ENCODE measurements around the gene PRKAG1. TPM values are rescaled to one million over a fixed set of nuclear protein-coding genes. Genes with fewer than 3 reads are reported as not detected.

Gene PRKAG1
- polyA plus RNA-seq, 3 donors, result 35.9 to 58.9 (median 50.1) TPM

- DNase-seq, result no peak
- Histone ChIP-seq H3K4me1 (ENCODE audit: control insufficient read depth in 1 of 2, insufficient read depth in 2 of 2, low read length in 2 of 2) (peaks cover 39 to 45% of the 10 kb centered on the region in 2 donors), H3K4me2 (replicated peaks; ENCODE audit: extremely low read depth, low read length, poor library complexity, severe bottlenecking) (no peak overlapping the region), H2AFZ (ENCODE audit: insufficient read depth, low read depth, low read length, poor library complexity, severe bottlenecking) (no peak overlapping the region), H3K9me3 (replicated peaks in 1 of 2; ENCODE audit: control insufficient read depth in 1 of 2, insufficient read depth in 1 of 2, low read length in 2 of 2) (peaks cover 0 to 16% of the 10 kb centered on the region in 2 donors), H3K9ac (ENCODE audit: insufficient read depth, low read length, poor library complexity, severe bottlenecking) (no peak overlapping the region), H3K27ac (ENCODE audit: low read depth in 1 of 2, low read length in 2 of 2) (no peak overlapping the region), H3K27me3 (ENCODE audit: control insufficient read depth in 2 of 2, insufficient read depth in 2 of 2, low read length in 2 of 2) (peaks cover 37 to 57% of the 10 kb centered on the region in 2 donors), H3K79me2 (ENCODE audit: insufficient read depth, low read length) (no peaks in the 10 kb centered on the region), H3K4me3 (replicated peaks in 1 of 3; ENCODE audit: low read depth in 2 of 3, low read length in 3 of 3) (no peak overlapping the region), H3K36me3 (replicated peaks in 1 of 2; ENCODE audit: control insufficient read depth in 1 of 2, insufficient read depth in 2 of 2, low read length in 2 of 2) (peaks cover 39 to 52% of the 10 kb centered on the region in 2 donors), H4K20me1 (ENCODE audit: insufficient read depth, low read length) (peaks cover 25% of the 10 kb centered on the region)
- H3K27ac Mint-ChIP-seq, result no peak overlapping the region
- intact Hi-C loops (cut with micrococcal nuclease), result no loop called here
- H3K4me1 Mint-ChIP-seq, result peaks cover 46% of the 10 kb centered on the region
- TF ChIP-seq CTCF (IDR thresholded peaks at IDR 0.05), result no peak
- WGBS (ENCODE audit: insufficient coverage), result no CpG with 5 or more reads among the region's 2 CpGs
- H3K4me3 Mint-ChIP-seq, result peak overlapping the region in 1 of 2 donors; percentile 83
- H3K9me3 Mint-ChIP-seq, result peaks cover 0 to 29% (median 6%) of the 10 kb centered on the region in 7 donors
- H3K27me3 Mint-ChIP-seq (ENCODE audit: low read depth in 3 of 3), result peaks cover 52 to 63% (median 57%) of the 10 kb centered on the region in 3 donors
- peaks cover 63 to 66% of the 10 kb centered on the region in 2 donors for H3K36me3 Mint-ChIP-seq
These were observed 18.2 kb downstream of the PRKAG1 start for GRCh38 chr12:49000346-49000745.

GRCh38 chr12:48999371-49000131 lies 19.0 kb downstream of the PRKAG1 start, which contains the start of gene DDN:
DDN (minus strand) TSS chr12:48999375; CDS start chr12:48999287, 88 bp downstream.
- H3K36me3 ChIP-seq (replicated peaks in 1 of 2; ENCODE audit: control insufficient read depth in 1 of 2, insufficient read depth in 2 of 2, low read length in 2 of 2), result peaks cover 34 to 45% of the 10 kb centered on the region in 2 donors
- peaks cover 41 to 49% of the 10 kb centered on the region in 2 donors for H3K4me1 ChIP-seq (ENCODE audit: control insufficient read depth in 1 of 2, insufficient read depth in 2 of 2, low read length in 2 of 2)
- Mint-ChIP-seq H3K27me3 (ENCODE audit: low read depth in 3 of 3) (peaks cover 59 to 71% (median 64%) of the 10 kb centered on the region in 3 donors), H3K27ac (peak within 1 kb of the TSS in 1 of 7 donors; percentile 18), H3K4me3 (peak within 1 kb of the TSS; percentile 73 to 89), H3K36me3 (peaks cover 55 to 61% of the 10 kb centered on the region in 2 donors), H3K4me1 (peaks cover 50% of the 10 kb centered on the region), H3K9me3 (peaks cover 0 to 33% (median 6%) of the 10 kb centered on the region in 7 donors)
- peak within 1 kb of the TSS in 2 of 3 experiments; percentile 41 to 78 for H3K4me3 ChIP-seq (replicated peaks in 1 of 3; ENCODE audit: low read depth in 2 of 3, low read length in 3 of 3)
- 1% methylated on average over 19 of the region's 30 CpGs for WGBS (ENCODE audit: insufficient coverage)
- H2AFZ ChIP-seq (ENCODE audit: insufficient read depth, low read depth, low read length, poor library complexity, severe bottlenecking), result peak within 1 kb of the TSS; percentile 84
- H3K27me3 ChIP-seq (ENCODE audit: control insufficient read depth in 2 of 2, insufficient read depth in 2 of 2, low read length in 2 of 2), result peaks cover 43 to 65% of the 10 kb centered on the region in 2 donors
- H3K9ac ChIP-seq (ENCODE audit: insufficient read depth, low read length, poor library complexity, severe bottlenecking), result peak within 1 kb of the TSS; percentile 32
- H3K27ac ChIP-seq (ENCODE audit: low read depth in 1 of 2, low read length in 2 of 2), result no peak within 1 kb of the TSS
- H3K79me2 ChIP-seq (ENCODE audit: insufficient read depth, low read length), result no peaks in the 10 kb centered on the region
- TF ChIP-seq CTCF (IDR thresholded peaks at IDR 0.05), result no peak
- peaks cover 25% of the 10 kb centered on the region for H4K20me1 ChIP-seq (ENCODE audit: insufficient read depth, low read length)
- DNase-seq, result peak in 1 of 3 donors; percentile 38
- intact Hi-C loops (cut with micrococcal nuclease), result loop anchor here in 1 of 2 donors (10.0 kb wide), 1 partner anchor 45 kb away; no protein-coding TSS in a partner anchor
- peak within 1 kb of the TSS; percentile 89 for H3K4me2 ChIP-seq (replicated peaks; ENCODE audit: extremely low read depth, low read length, poor library complexity, severe bottlenecking)
- H3K9me3 ChIP-seq (replicated peaks in 1 of 2; ENCODE audit: control insufficient read depth in 1 of 2, insufficient read depth in 1 of 2, low read length in 2 of 2), result peaks cover 0 to 16% of the 10 kb centered on the region in 2 donors
